ENCODE measurements around the gene ANKRD42. TPM values are rescaled to one million over a fixed set of nuclear protein-coding genes. Genes with fewer than 3 reads are reported as not detected.

Gene ANKRD42
- total RNA-seq, 1 donor from 2014 or later: 3.7 TPM

DNA sequence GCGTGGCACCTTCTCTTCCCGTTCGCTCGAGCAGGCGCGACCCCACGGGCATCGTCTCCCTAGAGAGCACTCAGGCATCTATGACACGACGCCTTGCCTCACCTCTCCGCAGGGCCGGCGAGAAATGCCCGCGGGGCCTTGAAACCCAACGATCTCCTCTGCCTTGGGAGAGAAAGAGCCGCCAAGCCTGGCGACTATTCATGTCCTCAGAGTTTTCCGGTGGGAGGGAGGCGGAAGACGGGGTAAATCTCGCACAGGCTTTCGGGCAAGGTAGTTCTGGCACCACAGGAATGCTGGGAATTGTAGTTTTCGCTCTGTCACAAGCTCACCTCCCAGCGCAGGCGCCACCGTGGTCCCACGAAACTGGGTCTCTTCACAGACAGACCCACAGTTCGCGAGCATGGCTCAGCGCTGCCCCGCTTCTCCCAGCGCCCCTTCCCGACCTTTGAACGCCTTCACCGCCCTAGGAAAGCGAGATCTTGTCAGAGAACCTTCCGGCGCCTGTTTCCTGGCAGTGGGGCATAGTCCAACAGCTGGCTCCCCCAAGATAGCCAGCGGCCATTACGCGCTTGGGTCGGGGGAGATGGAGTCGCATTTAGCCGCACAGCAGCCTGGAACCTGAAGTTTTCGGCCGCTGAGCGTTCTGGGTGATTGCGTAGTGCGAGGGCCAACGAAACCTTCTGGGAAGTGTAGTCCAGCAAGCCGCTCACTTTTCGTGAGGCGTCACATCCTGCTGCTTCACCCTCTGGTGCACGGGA lies 92.4 kb downstream of the ANKRD42 start, which contains the start of gene CCDC90B:
Gene CCDC90B, minus strand, starts transcription at position 597 of the 758 bp plus-strand sequence. Its CDS starts 395 bp downstream, at position 202.
- intact Hi-C loops (cut with micrococcal nuclease): loop anchor here (1.0 to 5.0 kb wide), 5 partner anchors 92 to 385 kb away; partner anchors contain the start of genes DDIAS, PCF11 and RAB30
- H3K27ac Mint-ChIP-seq: peak within 1 kb of the TSS; percentile 96
- peaks cover 4% of the 10 kb centered on the region for H3K9me3 Mint-ChIP-seq
- H3K4me3 Mint-ChIP-seq (ENCODE audit: low read depth): peak within 1 kb of the TSS; percentile 89
- peak; percentile 91 for DNase-seq (ENCODE audit: low spot score)
- H3K27me3 Mint-ChIP-seq (ENCODE audit: low read depth): peaks cover 3% of the 10 kb centered on the region
- H3K4me1 Mint-ChIP-seq (ENCODE audit: low read depth): peaks cover 26% of the 10 kb centered on the region
- peaks cover 7% of the 10 kb centered on the region for H3K36me3 Mint-ChIP-seq (ENCODE audit: low read depth)

- peaks cover 4% of the 10 kb centered on the region for H3K9me3 Mint-ChIP-seq
- DNase-seq (ENCODE audit: low spot score): no peak
- H3K27me3 Mint-ChIP-seq (ENCODE audit: low read depth): peaks cover 9% of the 10 kb centered on the region
- peaks cover 7% of the 10 kb centered on the region for H3K36me3 Mint-ChIP-seq (ENCODE audit: low read depth)
- H3K27ac Mint-ChIP-seq: no peak overlapping the region
- intact Hi-C loops (cut with micrococcal nuclease): loop anchor here (2.0 to 5.0 kb wide), 2 partner anchors 131 to 290 kb away; partner anchors contain the start of gene PCF11
- H3K4me1 Mint-ChIP-seq (ENCODE audit: low read depth): peaks cover 23% of the 10 kb centered on the region
- H3K4me3 Mint-ChIP-seq (ENCODE audit: low read depth): no peak overlapping the region
These were observed 94.1 kb downstream of the ANKRD42 start for GRCh38 chr11:83287631-83288030.

- no peaks in the 10 kb centered on the region for H3K36me3 Mint-ChIP-seq (ENCODE audit: low read depth)
- peaks cover 5% of the 10 kb centered on the region for H3K4me1 Mint-ChIP-seq (ENCODE audit: low read depth)
- H3K27me3 Mint-ChIP-seq (ENCODE audit: low read depth): peaks cover 18% of the 10 kb centered on the region
- intact Hi-C loops (cut with micrococcal nuclease): loop anchor here (1.0 to 2.0 kb wide), 2 partner anchors 431 to 528 kb away; no protein-coding TSS in a partner anchor
- H3K4me3 Mint-ChIP-seq (ENCODE audit: low read depth): no peak overlapping the region
- H3K9me3 Mint-ChIP-seq: no peaks in the 10 kb centered on the region
- no peak overlapping the region for H3K27ac Mint-ChIP-seq
- DNase-seq (ENCODE audit: low spot score): no peak
These were observed 99.4 kb downstream of the ANKRD42 start for GRCh38 chr11:83292709-83293456.

DNA sequence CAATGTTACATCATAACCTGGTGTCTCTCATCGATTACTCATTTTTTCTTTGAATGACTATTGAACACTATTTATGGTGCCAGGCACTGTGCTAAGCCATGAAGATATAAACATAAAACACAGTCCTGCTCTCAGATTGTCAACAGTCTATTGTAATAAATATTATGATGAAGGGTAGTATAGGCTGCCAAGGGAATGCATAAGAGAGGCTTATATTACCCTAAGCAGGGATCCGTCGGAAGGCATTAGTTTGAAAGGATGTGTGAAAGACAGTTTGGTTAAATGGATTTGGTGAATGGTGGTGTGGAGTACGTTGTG lies 99.9 kb downstream of the ANKRD42 start:
- H3K27me3 Mint-ChIP-seq (ENCODE audit: low read depth): peaks cover 18% of the 10 kb centered on the region
- H3K36me3 Mint-ChIP-seq (ENCODE audit: low read depth): no peaks in the 10 kb centered on the region
- intact Hi-C loops (cut with micrococcal nuclease): loop anchor here (1.0 to 2.0 kb wide), 2 partner anchors 431 to 527 kb away; no protein-coding TSS in a partner anchor
- H3K4me1 Mint-ChIP-seq (ENCODE audit: low read depth): peaks cover 5% of the 10 kb centered on the region
- no peak overlapping the region for H3K27ac Mint-ChIP-seq
- DNase-seq (ENCODE audit: low spot score): no peak
- H3K4me3 Mint-ChIP-seq (ENCODE audit: low read depth): no peak overlapping the region
- no peaks in the 10 kb centered on the region for H3K9me3 Mint-ChIP-seq

- Mint-ChIP-seq H3K36me3 (ENCODE audit: low read depth) (no peaks in the 10 kb centered on the region), H3K27ac (no peak overlapping the region), H3K27me3 (ENCODE audit: low read depth) (peaks cover 16% of the 10 kb centered on the region), H3K4me1 (ENCODE audit: low read depth) (peaks cover 5% of the 10 kb centered on the region), H3K9me3 (no peaks in the 10 kb centered on the region), H3K4me3 (ENCODE audit: low read depth) (no peak overlapping the region)
- intact Hi-C loops (cut with micrococcal nuclease): no loop called here
- no peak for DNase-seq (ENCODE audit: low spot score)
These were observed 100.7 kb downstream of the ANKRD42 start for GRCh38 chr11:83294208-83294607.

Other genes starting within 250 kb of the ANKRD42 start
- gene RAB30, start 121.8 kb upstream of the ANKRD42 start, total RNA-seq: 29.1 and 31.5 TPM in 2 replicates
- gene PCF11, start 36.6 kb upstream of the ANKRD42 start, total RNA-seq: 62.9 and 63.0 TPM in 2 replicates
- 25.4 and 27.2 TPM in 2 replicates for gene CCDC90B, start 92.7 kb downstream of the ANKRD42 start, total RNA-seq